Adrenal gland (tissue), 12 donors: ENCODE measurements around the gene HMGN3. TPM values are rescaled to one million over a fixed set of nuclear protein-coding genes. Genes with fewer than 3 reads are reported as not detected.

Source experiments
- DNase-seq, 7 donors: peaks; one replicate each; pipeline ENCODE4 v3.0.0-alpha.2; 2019 to 2020
- H3K27ac ChIP-seq, 5 donors: fragments of 200-600 bp; sonication (generic) in 4 of 5; 1 replicate in 3 of 5; 2 replicates in 2 of 5; pipeline versions ENCODE4 v1.5.1 to v1.8.0; 2016 to 2020; ENCODE audit warnings: mild to moderate bottlenecking in 1 of 5
- H3K27me3 ChIP-seq: fragments of 200-600 bp; 2 replicates; pipeline ENCODE4 v1.8.0; 2021
- H3K36me3 ChIP-seq, 2 donors: fragments of 200-600 bp; replicated peaks in 1 of 2; 1 replicate in 1 of 2; 2 replicates in 1 of 2; pipeline versions ENCODE4 v1.5.1 to v1.8.0; 2018 to 2022
- H3K4me1 ChIP-seq, 2 donors: fragments of 200-600 bp; replicated peaks in 1 of 2; 1 replicate in 1 of 2; 2 replicates in 1 of 2; pipeline versions ENCODE4 v1.5.1 to v1.8.0; 2018 to 2021
- H3K4me3 ChIP-seq, 4 donors: fragments of 200-600 bp; sonication (generic) in 3 of 4; one replicate each; pipeline ENCODE4 v1.5.1; 2016 to 2018
- H3K9me3 ChIP-seq, 3 donors: fragments of 200-600 bp; sonication (generic) in 1 of 3; replicated peaks in 1 of 3; 1 replicate in 2 of 3; 2 replicates in 1 of 3; pipeline versions ENCODE4 v1.5.1 to v1.8.0; 2016 to 2021
- POLR2A ChIP-seq, 2 donors: fragments of 450-650 bp; IDR thresholded peaks; one replicate each; pipeline ENCODE4 v1.6.1; 2017; ENCODE audit warnings: antibody characterized with exemption in 2 of 2, mild to moderate bottlenecking in 2 of 2, moderate library complexity in 1 of 2
- WGBS, 4 donors: extraction: QIAGEN DNeasy Blood & Tissue Kit in 2 of 4; methylation state at CpG; one replicate each; pipeline versions ENCODE4 v1.1.5 to v1.1.7; 2013 to 2017; 5-methylcytosine and 5-hydroxymethylcytosine counted together
- intact Hi-C, 2 donors: fragments of 100-400 bp; cut with DNase I; formaldehyde crosslinking; loops; one replicate each; pipeline versions ENCODE4 v1.14.1 to v1.15.0; 2022 to 2023
- polyA plus RNA-seq, 3 donors: library from polyadenylated mRNA; stranded (reverse); fragments of 200-250 nt in 2 of 3; fragments of 350-450 nt in 1 of 3; fragmentation: Illumina TruSeq in 1 of 3; extraction: RNeasy Lipid Tissue Mini Kit (QIAGEN cat#74804) in 1 of 3; gene quantifications; one replicate each; pipeline ENCODE4 v1.2.3, GENCODE V29; 2013 to 2014
- total RNA-seq, 9 donors: library from RNA; depleted of rRNA in 4 of 9; stranded (reverse); fragments of >200 nt in 4 of 9; fragments of 120-200 nt in 1 of 9; fragmentation: NEBNext Ultra II Directional in 1 of 9; extraction: Animal tissue kit (Norgen Biotek cat#: 25700) in 1 of 9; gene quantifications; one replicate each; pipeline versions ENCODE4 v1.1.0 to v1.2.4, GENCODE V29; 2013 to 2023
- TF ChIP-seq, protein P1 (sequence below), 6 experiments: fragments of 450-650 bp in 4 of 6; fragments of 200-600 bp in 2 of 6; sonication (generic) in 1 of 6; IDR thresholded peaks; 1 replicate in 5 of 6; 2 replicates in 1 of 6; pipeline versions ENCODE4 v1.5.1 to v1.8.0; 2016 to 2021; ENCODE audit warnings: antibody characterized with exemption in 6 of 6, mild to moderate bottlenecking in 2 of 6, moderate library complexity in 1 of 6
- donor health status: healthy with polysubstance abuse.
- donor health status: Bipolar disorder and iron deficiency.
- donor health status: DM: yes; HTN: yes; CAD: no.
- donor health status: DM: no; HTN: no; CAD: no.
- donor health status: DM: no; HTN: no; CAD: no.
- donor health status: DM: yes; HTN: yes; CAD: no.

Gene HMGN3
- total and polyA plus RNA-seq, 12 donors = 87.5 to 271 (median 163) TPM

DNA sequence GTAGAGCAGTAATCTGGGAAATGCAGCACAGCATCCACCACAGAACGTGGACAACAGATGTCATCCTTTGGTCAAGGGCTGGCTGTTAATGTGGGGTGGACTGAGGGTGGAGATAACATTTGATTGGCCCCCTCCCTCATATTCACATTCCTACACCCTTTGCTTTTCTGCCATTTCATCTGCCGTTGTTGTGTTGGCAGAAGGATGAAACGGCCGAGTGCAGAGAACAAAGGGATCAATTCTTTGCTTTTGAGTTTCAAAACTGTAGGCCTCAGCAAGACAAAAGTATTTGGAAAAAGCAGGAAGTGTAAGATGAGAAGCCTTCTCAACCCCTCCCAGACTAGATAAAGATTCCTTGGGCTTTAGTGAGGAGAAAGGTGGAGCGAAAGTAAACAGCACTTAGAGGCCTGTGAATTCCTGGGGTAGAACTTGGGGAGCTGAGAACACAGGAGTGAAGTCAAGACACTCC is 82.2 kb downstream of the HMGN3 start:
- no peaks in the 10 kb centered on the region for H3K27me3 ChIP-seq
- no peak for TF ChIP-seq POLR2A (IDR thresholded peaks at IDR 0.05)
- TF ChIP-seq, protein P1, sequence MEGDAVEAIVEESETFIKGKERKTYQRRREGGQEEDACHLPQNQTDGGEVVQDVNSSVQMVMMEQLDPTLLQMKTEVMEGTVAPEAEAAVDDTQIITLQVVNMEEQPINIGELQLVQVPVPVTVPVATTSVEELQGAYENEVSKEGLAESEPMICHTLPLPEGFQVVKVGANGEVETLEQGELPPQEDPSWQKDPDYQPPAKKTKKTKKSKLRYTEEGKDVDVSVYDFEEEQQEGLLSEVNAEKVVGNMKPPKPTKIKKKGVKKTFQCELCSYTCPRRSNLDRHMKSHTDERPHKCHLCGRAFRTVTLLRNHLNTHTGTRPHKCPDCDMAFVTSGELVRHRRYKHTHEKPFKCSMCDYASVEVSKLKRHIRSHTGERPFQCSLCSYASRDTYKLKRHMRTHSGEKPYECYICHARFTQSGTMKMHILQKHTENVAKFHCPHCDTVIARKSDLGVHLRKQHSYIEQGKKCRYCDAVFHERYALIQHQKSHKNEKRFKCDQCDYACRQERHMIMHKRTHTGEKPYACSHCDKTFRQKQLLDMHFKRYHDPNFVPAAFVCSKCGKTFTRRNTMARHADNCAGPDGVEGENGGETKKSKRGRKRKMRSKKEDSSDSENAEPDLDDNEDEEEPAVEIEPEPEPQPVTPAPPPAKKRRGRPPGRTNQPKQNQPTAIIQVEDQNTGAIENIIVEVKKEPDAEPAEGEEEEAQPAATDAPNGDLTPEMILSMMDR (IDR thresholded peaks at IDR 0.05) = no peak
- 62 to 72% (median 67%) methylated on average over 5 of the region's 5 CpGs for WGBS, 4 donors
- H3K4me3 ChIP-seq = no peak overlapping the region
- intact Hi-C loops = no loop called here
- no peaks in the 10 kb centered on the region for H3K4me1 ChIP-seq
- no peak for DNase-seq
- H3K9me3 ChIP-seq = no peaks in the 10 kb centered on the region
- H3K36me3 ChIP-seq = no peaks in the 10 kb centered on the region
- no peak overlapping the region for H3K27ac ChIP-seq

Other genes with a start within 250 kb of the HMGN3 start
- 10 to 100 TPM in 8 of 9 donors, 1 to 10 TPM in 1; 8.0 to 24.1 (median 18.4) TPM for gene PHIP, start 156.4 kb downstream of the HMGN3 start, total RNA-seq
- gene PHIP, start 156.4 kb downstream of the HMGN3 start, polyA plus RNA-seq = 10 to 100 TPM in 2 of 3 donors, 1 to 10 TPM in 1; 7.7 to 15.7 (median 10.9) TPM